Colonic mucosa (tissue), 4 donors: ENCODE measurements around the gene LDB3. TPM values are rescaled to one million over a fixed set of nuclear protein-coding genes. Genes with fewer than 3 reads are reported as not detected.

Experiments used
- DNase-seq: peaks from one replicate; pipeline ENCODE4 v3.0.0-alpha.2; 2020
- H3K27ac ChIP-seq: fragments of 200-600 bp; one replicate; pipeline ENCODE4 v1.8.0; 2021
- H3K27me3 ChIP-seq: fragments of 200-600 bp; one replicate; pipeline ENCODE4 v1.8.0; 2021
- H3K36me3 ChIP-seq: fragments of 200-600 bp; one replicate; pipeline ENCODE4 v1.8.0; 2021
- H3K4me1 ChIP-seq: fragments of 200-600 bp; one replicate; pipeline ENCODE4 v1.8.0; 2021; ENCODE audit warnings: mild to moderate bottlenecking
- H3K4me3 ChIP-seq: fragments of 200-600 bp; one replicate; pipeline ENCODE4 v1.8.0; 2021
- H3K9ac ChIP-seq, 2 donors: one replicate each; pipeline ENCODE4 v1.7.0; 2013; ENCODE audit warnings: control low read depth in 2 of 2, low read depth in 2 of 2, low read length in 2 of 2
- H3K9me3 ChIP-seq: fragments of 200-600 bp; one replicate; pipeline ENCODE4 v1.8.0; 2021
- intact Hi-C: fragments of 100-400 bp; cut with DNase I; formaldehyde crosslinking; loops from one replicate; pipeline ENCODE4 v1.14.1; 2022
- total RNA-seq, 2 donors: library from RNA; stranded (reverse); fragmentation: NEBNext Ultra II Directional in 1 of 2; extraction: Animal tissue kit (Norgen Biotek cat#: 25700) in 1 of 2; gene quantifications; one replicate each; pipeline ENCODE4 v1.2.1, GENCODE V29; 2021
- TF ChIP-seq, protein P1 (sequence below): fragments of 200-600 bp; IDR thresholded peaks from one replicate; pipeline ENCODE4 v1.8.0; 2022; ENCODE audit warnings: antibody characterized with exemption, mild to moderate bottlenecking
- donor health status: healthy.
- donor health status: DM: no; HTN: no; CAD: no.
- donor health status: DM: no; HTN: no; CAD: no.

Gene LDB3
- total RNA-seq, 2 donors from 2014 or later, result 0.72 to 4.7 TPM

DNA sequence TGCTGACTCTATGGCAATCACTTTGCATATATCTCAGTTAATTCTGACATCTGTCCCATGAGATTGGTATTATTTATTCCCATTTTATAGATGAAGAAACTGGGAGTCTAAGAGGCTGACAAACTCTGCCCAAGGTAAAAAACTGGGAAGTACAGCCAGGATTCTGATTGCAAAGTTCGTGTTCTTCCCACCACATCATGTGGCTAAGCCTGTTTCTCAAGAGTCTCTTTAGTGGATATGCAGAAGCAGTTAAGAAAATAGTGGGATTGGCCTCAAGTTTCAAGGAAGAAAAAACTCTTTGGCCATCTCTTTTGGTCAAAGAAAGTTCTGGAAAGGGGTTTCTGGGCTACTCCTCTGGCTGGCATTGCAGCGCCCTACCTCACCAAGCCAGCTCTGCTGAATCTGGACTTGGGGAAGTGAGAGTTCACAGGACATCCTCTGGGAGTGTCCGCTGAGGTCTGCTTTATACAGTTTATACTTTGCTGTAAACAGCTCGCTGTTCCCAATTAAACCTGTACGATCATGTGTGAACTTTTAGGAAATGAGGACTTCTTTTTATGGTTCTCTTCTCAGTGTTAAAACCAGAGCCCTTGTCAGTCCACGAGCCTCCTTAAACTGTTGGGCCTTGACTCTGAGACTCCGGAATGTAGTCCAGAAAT is 75.9 kb downstream of the LDB3 start:
- TF ChIP-seq, protein P1, sequence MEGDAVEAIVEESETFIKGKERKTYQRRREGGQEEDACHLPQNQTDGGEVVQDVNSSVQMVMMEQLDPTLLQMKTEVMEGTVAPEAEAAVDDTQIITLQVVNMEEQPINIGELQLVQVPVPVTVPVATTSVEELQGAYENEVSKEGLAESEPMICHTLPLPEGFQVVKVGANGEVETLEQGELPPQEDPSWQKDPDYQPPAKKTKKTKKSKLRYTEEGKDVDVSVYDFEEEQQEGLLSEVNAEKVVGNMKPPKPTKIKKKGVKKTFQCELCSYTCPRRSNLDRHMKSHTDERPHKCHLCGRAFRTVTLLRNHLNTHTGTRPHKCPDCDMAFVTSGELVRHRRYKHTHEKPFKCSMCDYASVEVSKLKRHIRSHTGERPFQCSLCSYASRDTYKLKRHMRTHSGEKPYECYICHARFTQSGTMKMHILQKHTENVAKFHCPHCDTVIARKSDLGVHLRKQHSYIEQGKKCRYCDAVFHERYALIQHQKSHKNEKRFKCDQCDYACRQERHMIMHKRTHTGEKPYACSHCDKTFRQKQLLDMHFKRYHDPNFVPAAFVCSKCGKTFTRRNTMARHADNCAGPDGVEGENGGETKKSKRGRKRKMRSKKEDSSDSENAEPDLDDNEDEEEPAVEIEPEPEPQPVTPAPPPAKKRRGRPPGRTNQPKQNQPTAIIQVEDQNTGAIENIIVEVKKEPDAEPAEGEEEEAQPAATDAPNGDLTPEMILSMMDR, result no peak
- H3K27me3 ChIP-seq, result no peaks in the 10 kb centered on the region
- H3K4me1 ChIP-seq, result peaks cover 4% of the 10 kb centered on the region
- no peaks in the 10 kb centered on the region for H3K9me3 ChIP-seq
- H3K9ac ChIP-seq, result no peak overlapping the region
- peak overlapping the region; percentile 64 for H3K27ac ChIP-seq
- DNase-seq, result peak; percentile 38
- no peaks in the 10 kb centered on the region for H3K36me3 ChIP-seq
- no peak overlapping the region for H3K4me3 ChIP-seq
- intact Hi-C loops, result no loop called here

DNA sequence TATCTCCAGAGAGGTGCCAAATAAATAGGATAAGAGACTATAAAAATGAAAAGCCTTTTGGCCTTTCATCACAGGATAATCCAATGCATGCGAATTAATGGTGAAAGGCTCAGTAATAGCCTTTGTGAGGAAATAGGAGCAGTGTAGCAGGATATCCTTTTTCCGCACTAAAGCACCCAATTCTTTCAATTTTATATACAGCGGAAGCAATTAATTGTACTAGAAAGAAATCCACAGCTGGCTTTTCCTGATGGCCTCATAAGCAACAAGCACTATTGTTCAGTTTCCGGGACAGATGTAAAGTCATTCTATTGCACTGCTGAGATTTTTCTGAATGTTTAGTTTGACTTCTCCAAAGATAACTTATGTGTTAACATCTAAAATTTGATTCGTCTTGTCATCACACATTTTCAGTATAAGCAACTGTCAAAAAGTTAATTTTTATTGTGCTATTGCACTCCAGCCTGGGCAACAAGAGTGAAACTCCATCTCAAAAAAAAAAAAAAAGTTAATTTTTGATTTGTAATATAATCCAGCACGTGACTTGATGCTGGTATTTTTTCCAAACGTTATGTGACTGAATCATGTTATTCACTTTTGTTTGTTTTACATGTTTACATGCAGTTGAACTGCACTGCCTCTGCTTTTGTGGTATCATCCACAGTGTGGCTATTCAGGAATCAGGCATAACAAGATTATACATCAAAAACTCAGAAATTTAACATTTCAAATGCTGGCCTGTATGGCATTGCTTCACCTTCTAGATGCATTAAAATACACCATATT is 79.7 kb downstream of the LDB3 start:
- Histone ChIP-seq H3K36me3 (no peaks in the 10 kb centered on the region), H3K9ac (no peak overlapping the region), H3K4me3 (no peak overlapping the region), H3K27ac (no peak overlapping the region), H3K9me3 (no peaks in the 10 kb centered on the region), H3K4me1 (peaks cover 4% of the 10 kb centered on the region), H3K27me3 (no peaks in the 10 kb centered on the region)
- no peak for DNase-seq
- TF ChIP-seq, protein P1, result no peak
- intact Hi-C loops, result no loop called here

DNA sequence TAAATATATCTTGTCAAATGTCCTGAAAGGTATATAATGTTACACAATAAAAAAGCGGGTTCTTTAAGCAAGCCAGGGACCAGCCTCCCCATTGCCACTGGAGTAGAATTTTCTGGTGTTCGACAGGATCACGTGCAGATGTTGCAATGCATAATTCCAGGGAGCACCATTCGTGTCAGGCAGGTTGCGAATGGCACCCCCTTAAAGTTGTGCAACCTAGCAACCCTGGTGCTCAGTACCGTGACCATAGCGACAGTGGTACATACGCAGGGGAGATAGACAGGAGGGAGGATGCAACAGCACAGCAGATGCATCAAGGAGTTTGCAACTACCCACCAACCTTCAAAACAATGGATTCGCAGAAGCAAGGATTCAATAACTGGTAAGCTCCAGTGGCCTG is 81.5 kb downstream of the LDB3 start:
- no peaks in the 10 kb centered on the region for H3K27me3 ChIP-seq
- DNase-seq, result no peak
- no peak overlapping the region for H3K27ac ChIP-seq
- peaks cover 4% of the 10 kb centered on the region for H3K4me1 ChIP-seq
- no peaks in the 10 kb centered on the region for H3K9me3 ChIP-seq
- no peak overlapping the region for H3K9ac ChIP-seq
- TF ChIP-seq, protein P1, result no peak
- H3K4me3 ChIP-seq, result no peak overlapping the region
- intact Hi-C loops, result no loop called here
- H3K36me3 ChIP-seq, result no peaks in the 10 kb centered on the region

DNA sequence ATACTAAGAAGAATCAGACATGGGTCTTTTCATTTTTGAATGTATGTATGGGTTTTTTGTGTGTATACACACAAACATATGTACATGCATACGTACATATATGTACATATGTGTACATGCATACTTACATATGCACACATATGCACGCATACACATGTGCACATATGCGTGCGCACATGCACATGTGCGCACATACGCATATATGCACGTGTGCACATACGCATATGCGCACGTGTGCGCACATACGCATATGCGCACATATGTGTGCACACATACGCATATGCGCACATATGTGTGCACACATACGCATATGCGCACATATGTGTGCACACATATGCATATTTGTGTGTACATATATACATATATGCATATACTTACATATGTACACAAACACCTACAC is 83.2 kb downstream of the LDB3 start:
- intact Hi-C loops, result no loop called here
- no peak for DNase-seq
- no peaks in the 10 kb centered on the region for H3K27me3 ChIP-seq
- no peak overlapping the region for H3K27ac ChIP-seq
- no peak overlapping the region for H3K4me3 ChIP-seq
- no peak overlapping the region for H3K9ac ChIP-seq
- no peaks in the 10 kb centered on the region for H3K9me3 ChIP-seq
- H3K36me3 ChIP-seq, result no peaks in the 10 kb centered on the region
- TF ChIP-seq, protein P1, result no peak
- H3K4me1 ChIP-seq, result peaks cover 4% of the 10 kb centered on the region

DNA sequence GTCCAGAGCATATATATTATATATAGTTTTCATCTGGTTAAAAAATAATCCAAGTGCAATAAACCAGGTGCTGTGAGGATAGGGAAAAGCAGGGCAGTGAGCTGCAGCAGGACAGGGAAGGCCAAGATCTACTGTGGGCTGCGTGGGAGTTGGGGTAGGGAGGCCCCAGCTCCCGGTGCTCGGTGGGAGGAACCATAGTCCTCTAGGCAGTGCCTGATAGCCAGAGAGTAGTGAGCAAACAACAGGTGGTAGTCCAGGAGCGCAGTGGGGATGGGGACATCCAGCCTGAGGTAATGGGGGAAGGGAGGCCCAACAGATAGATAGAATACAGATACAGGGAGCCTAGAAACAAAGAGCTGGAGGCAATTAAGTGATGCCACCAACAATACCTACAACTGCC is 84.0 kb downstream of the LDB3 start:
- Histone ChIP-seq H3K27me3 (no peaks in the 10 kb centered on the region), H3K27ac (peak overlapping the region; percentile 19), H3K4me3 (no peak overlapping the region), H3K9ac (no peak overlapping the region), H3K4me1 (peaks cover 4% of the 10 kb centered on the region), H3K36me3 (no peaks in the 10 kb centered on the region), H3K9me3 (no peaks in the 10 kb centered on the region)
- intact Hi-C loops, result no loop called here
- TF ChIP-seq, protein P1, result no peak
- peak; percentile 71 for DNase-seq
